Omental fat pad (tissue), 4 donors: ENCODE data around the gene TPRG1L. TPM values are rescaled to one million over a fixed set of nuclear protein-coding genes. Genes with fewer than 3 reads are reported as not detected.

Experiments
- ATAC-seq: fragments of 150-250 bp; one replicate; pipeline ENCODE4 v1.9.1; 2016; ENCODE audit warnings: mild to moderate bottlenecking, moderate library complexity; ENCODE audit not compliant: low FRiP score
- DNase-seq: peaks from one replicate; pipeline ENCODE4 v3.0.0-alpha.2; 2019; ENCODE audit warnings: low spot score
- CTCF ChIP-seq, 3 donors: fragments of 450-650 bp; IDR thresholded peaks; one replicate each; pipeline ENCODE4 v1.5.1; 2016 to 2017; ENCODE audit warnings: antibody characterized with exemption in 3 of 3, mild to moderate bottlenecking in 3 of 3, moderate library complexity in 2 of 3
- total RNA-seq, 4 donors: library from RNA; depleted of rRNA; stranded (reverse); fragments of >200 nt; gene quantifications; one replicate each; pipeline ENCODE4 v1.1.0, GENCODE V29; 2016

The TPRG1L gene
- total RNA-seq, 4 donors from 2014 or later: 24.9 to 53.0 (median 37.4) TPM

GRCh38 chr1:3651930-3652547 lies 27.2 kb downstream of the TPRG1L start, which contains the start of gene TP73:
TP73 (plus strand) TSS chr1:3652516; CDS start chr1:3682366, 29,850 bp downstream.
- no peak for ATAC-seq
- DNase-seq: no peak
- TF ChIP-seq CTCF (IDR thresholded peaks at IDR 0.05): no peak

GRCh38 chr1:3652548-3653285 lies 27.9 kb downstream of the TPRG1L start:
- no peak for ATAC-seq
- no peak for DNase-seq
- TF ChIP-seq CTCF (IDR thresholded peaks at IDR 0.05): no peak

GRCh38 chr1:3653286-3653618 lies 28.4 kb downstream of the TPRG1L start:
- TF ChIP-seq CTCF (IDR thresholded peaks at IDR 0.05): no peak
- no peak for DNase-seq
- no peak for ATAC-seq

- no peak for TF ChIP-seq CTCF (IDR thresholded peaks at IDR 0.05)
- no peak for DNase-seq
- no peak for ATAC-seq
These were observed 29.9 kb downstream of the TPRG1L start for GRCh38 chr1:3654549-3655281.

GRCh38 chr1:3656450-3657095 lies 31.8 kb downstream of the TPRG1L start:
- TF ChIP-seq CTCF (IDR thresholded peaks at IDR 0.05): no peak
- DNase-seq (no peak), ATAC-seq (no peak)

GRCh38 chr1:3657096-3657475 lies 32.3 kb downstream of the TPRG1L start:
- ATAC-seq (no peak), DNase-seq (no peak)
- no peak for TF ChIP-seq CTCF (IDR thresholded peaks at IDR 0.05)
